HEK293 (cell line): ENCODE measurements around the gene PLEKHG5.
A peak's percentile ranks its signal among the peaks of the same experiment; 100 is the strongest.
"Not testable (repeated sequence)": the region's sequence is repeated elsewhere in the genome, so short reads cannot be mapped to it uniquely, and the experiment has no call there.

ENCODE experiments used
- CTCF ChIA-PET: fragments of 350-600 bp; formaldehyde crosslinking; extraction: SDS; loops from one replicate; lab custom pipeline; 2021; ENCODE audit warnings: antibody characterized with exemption; lab: Yijun Ruan, JAX
- POLR2A ChIA-PET: fragments of 300-600 bp; formaldehyde crosslinking; extraction: SDS; loops from one replicate; lab custom pipeline; 2020; ENCODE audit warnings: antibody characterized with exemption, inconsistent platforms; lab: Yijun Ruan, JAX
- H3K27ac ChIP-seq: fragments of 200-500 bp; sonication (Bioruptor generic); 2 replicates; pipeline ENCODE4 v1.5.1; 2014; ENCODE audit warnings: low read depth, low read length, control low read depth, inconsistent platforms; ENCODE audit errors: extremely low read depth
- H3K36me3 ChIP-seq, 2 experiments: fragments of 200-500 bp in 1 of 2; sonication (Bioruptor generic) in 1 of 2; 1 replicate in 1 of 2; 2 replicates in 1 of 2; pipeline ENCODE4 v1.5.1; 2014 to 2017; ENCODE audit warnings: inconsistent platforms in 2 of 2, low read length in 2 of 2; ENCODE audit not compliant: control insufficient read depth in 2 of 2, insufficient read depth in 1 of 2
- H3K4me1 ChIP-seq: fragments of 200-500 bp; sonication (Bioruptor generic); 2 replicates; pipeline ENCODE4 v1.5.1; 2014; ENCODE audit warnings: mild to moderate bottlenecking, low read length, inconsistent platforms; ENCODE audit not compliant: control insufficient read depth, insufficient read depth
- H3K4me3 ChIP-seq: 2 replicates; pipeline ENCODE4 v1.5.1; 2011; ENCODE audit warnings: low read depth, mild to moderate bottlenecking, control low read depth, low read length, moderate library complexity
- H3K9me3 ChIP-seq: fragments of 200-500 bp; sonication (Bioruptor generic); 2 replicates; pipeline ENCODE4 v1.5.1; 2014; ENCODE audit warnings: low read depth, low read length, inconsistent platforms; ENCODE audit not compliant: control insufficient read depth, insufficient read depth
- CTCF ChIP-seq: fragments of 450-650 bp; formaldehyde crosslinking; IDR thresholded peaks from 2 replicates; pipeline ENCODE4 v1.5.1; 2016; ENCODE audit warnings: missing biosample characterization, missing genetic modification characterization
- REST ChIP-seq: fragments of 450-650 bp; formaldehyde crosslinking; IDR thresholded peaks from 2 replicates; pipeline ENCODE4 v1.5.1; 2016; ENCODE audit warnings: missing biosample characterization, missing genetic modification characterization
- ZBTB11 ChIP-seq: fragments of 450-650 bp; formaldehyde crosslinking; conservative IDR thresholded peaks from 2 replicates; pipeline ENCODE4 v1.5.1; 2016; ENCODE audit warnings: low read depth, missing biosample characterization, missing genetic modification characterization
- ZBTB8A ChIP-seq: fragments of 450-650 bp; formaldehyde crosslinking; IDR thresholded peaks from 2 replicates; pipeline ENCODE4 v1.5.1; 2016; ENCODE audit warnings: missing biosample characterization, missing genetic modification characterization
- ZIC2 ChIP-seq: fragments of 450-650 bp; formaldehyde crosslinking; IDR thresholded peaks from 2 replicates; pipeline ENCODE4 v1.5.1; 2016; ENCODE audit warnings: missing biosample characterization, missing genetic modification characterization
- ZNF140 ChIP-seq: fragments of 450-650 bp; formaldehyde crosslinking; IDR thresholded peaks from 2 replicates; pipeline ENCODE4 v1.5.1; 2016; ENCODE audit warnings: missing biosample characterization, missing genetic modification characterization
- ZNF266 ChIP-seq: fragments of 450-650 bp; formaldehyde crosslinking; IDR thresholded peaks from 2 replicates; pipeline ENCODE4 v1.5.1; 2016; ENCODE audit warnings: missing biosample characterization, missing genetic modification characterization, low read depth
- ZNF292 ChIP-seq: fragments of 450-650 bp; formaldehyde crosslinking; IDR thresholded peaks from 2 replicates; pipeline ENCODE4 v1.5.1; 2016; ENCODE audit warnings: low read depth, missing biosample characterization, missing genetic modification characterization, borderline replicate concordance
- ZNF341 ChIP-seq: fragments of 450-650 bp; formaldehyde crosslinking; IDR thresholded peaks from 2 replicates; pipeline ENCODE4; 2016; ENCODE audit warnings: low read depth, missing biosample characterization, missing genetic modification characterization
- ZNF394 ChIP-seq: fragments of 450-650 bp; formaldehyde crosslinking; IDR thresholded peaks from 2 replicates; pipeline ENCODE4 v1.5.1; 2016; ENCODE audit warnings: missing biosample characterization, missing genetic modification characterization, mild to moderate bottlenecking, moderate library complexity, borderline replicate concordance
- ZNF426 ChIP-seq: fragments of 450-650 bp; formaldehyde crosslinking; IDR thresholded peaks from 2 replicates; pipeline ENCODE4 v1.5.1; 2017; ENCODE audit warnings: missing biosample characterization, missing genetic modification characterization, mild to moderate bottlenecking, inconsistent platforms, moderate library complexity
- ZNF514 ChIP-seq: fragments of 450-650 bp; formaldehyde crosslinking; IDR thresholded peaks from 2 replicates; pipeline ENCODE4 v1.5.1; 2016; ENCODE audit warnings: missing biosample characterization, missing genetic modification characterization
- ZNF518A ChIP-seq: fragments of 450-650 bp; formaldehyde crosslinking; conservative IDR thresholded peaks from 2 replicates; pipeline ENCODE4 v1.5.1; 2016; ENCODE audit warnings: low read depth, missing biosample characterization, missing genetic modification characterization
- ZNF558 ChIP-seq: fragments of 450-650 bp; formaldehyde crosslinking; IDR thresholded peaks from 2 replicates; pipeline ENCODE4 v1.5.1; 2016; ENCODE audit warnings: missing biosample characterization, missing genetic modification characterization
- ZNF560 ChIP-seq: fragments of 450-650 bp; formaldehyde crosslinking; IDR thresholded peaks from 2 replicates; pipeline ENCODE4 v1.5.1; 2017; ENCODE audit warnings: missing biosample characterization, missing genetic modification characterization, borderline replicate concordance
- ZNF623 ChIP-seq: fragments of 450-650 bp; formaldehyde crosslinking; IDR thresholded peaks from 2 replicates; pipeline ENCODE4 v1.5.1; 2016; ENCODE audit warnings: missing biosample characterization, missing genetic modification characterization
- ZNF664 ChIP-seq: fragments of 450-650 bp; formaldehyde crosslinking; IDR thresholded peaks from 2 replicates; pipeline ENCODE4 v1.5.1; 2016; ENCODE audit warnings: missing biosample characterization, missing genetic modification characterization
- ZNF791 ChIP-seq: fragments of 450-650 bp; formaldehyde crosslinking; IDR thresholded peaks from 2 replicates; pipeline ENCODE4 v1.5.1; 2016; ENCODE audit warnings: missing biosample characterization, missing genetic modification characterization
- ZXDB ChIP-seq: fragments of 450-650 bp; formaldehyde crosslinking; IDR thresholded peaks from 2 replicates; pipeline ENCODE4 v1.5.1; 2016; ENCODE audit warnings: missing biosample characterization, missing genetic modification characterization

PLEKHG5 gene

GRCh38 chr1:6437012-6437700 lies 54.3 kb downstream of the PLEKHG5 start:
- CTCF ChIA-PET, result interaction anchor here (0.5 to 8.7 kb wide), 32 partner anchors 9 to 602 kb away, joined by 3 to 117 read pairs (median 6); partner anchors contain the start of genes HES2 and HES3
- H3K4me1 ChIP-seq, H3K27ac ChIP-seq, H3K4me3 ChIP-seq, POLR2A ChIA-PET: not testable (repeated sequence)
- TF ChIP-seq ZIC2 (0 out of 2 replicates have a peak, but pooled peaks have one; percentile 23), CTCF (tag by site-specific recombination) (peak; percentile 40; the same call in 1 of the 2 replicates)
- TF ChIP-seq, all 188 proteins: peak for 2; not testable (repeated sequence) for 186
- H3K36me3 ChIP-seq, H3K9me3 ChIP-seq: not testable (repeated sequence)

- POLR2A ChIA-PET, H3K9me3 ChIP-seq, H3K4me1 ChIP-seq, H3K27ac ChIP-seq, H3K4me3 ChIP-seq, H3K36me3 ChIP-seq: not testable (repeated sequence)
- CTCF ChIA-PET, result interaction anchor here (2.3 to 8.7 kb wide), 4 partner anchors 15 to 189 kb away, joined by 16 to 117 read pairs (median 22); partner anchors contain the start of gene HES2
- TF ChIP-seq ZNF518A (peak; percentile 86), ZNF664 (tag by site-specific recombination) (peak; percentile 57; the same call in 1 of the 2 replicates), REST (tag by site-specific recombination) (peak; percentile 74; the same call in 1 of the 2 replicates), ZNF623 (tag by site-specific recombination) (peak; percentile 72), ZNF791 (tag by site-specific recombination) (0 out of 2 replicates have a peak, but pooled peaks have one; percentile 34), ZNF140 (peak; percentile 51; the same call in 1 of the 2 replicates), ZNF514 (tag by site-specific recombination) (0 out of 2 replicates have a peak, but pooled peaks have one; percentile 45), ZXDB (peak; percentile 44; the same call in 1 of the 2 replicates), ZNF292 (tag by site-specific recombination) (0 out of 2 replicates have a peak, but pooled peaks have one; percentile 15), ZNF558 (tag by site-specific recombination) (peak; percentile 80), ZNF426 (tag by site-specific recombination) (peak; percentile 79), ZNF394 (tag by site-specific recombination) (peak; percentile 89; the same call in 1 of the 2 replicates), ZBTB8A (tag by site-specific recombination) (peak; percentile 60), ZNF341 (tag by site-specific recombination) (peak; percentile 19; the same call in 1 of the 2 replicates), ZBTB11 (tag by site-specific recombination) (peak; percentile 75), ZNF560 (peak; percentile 64; the same call in 1 of the 2 replicates), ZNF266 (peak; percentile 62; the same call in 1 of the 2 replicates)
Observed at GRCh38 chr1:6436277-6436676, 55.2 kb downstream of the PLEKHG5 start.
